Loucy (cell line): ENCODE results near the gene LRCH1.

Source experiments
- H2AFZ ChIP-seq: fragments of 200-600 bp; sonication (generic); 2 replicates; pipeline ENCODE4 v1.6.0; 2016; ENCODE audit warnings: antibody characterized with exemption, mild to moderate bottlenecking, low read length, moderate library complexity
- H3F3A ChIP-seq: fragments of 200-600 bp; 2 replicates; pipeline ENCODE4 v1.6.0; 2016; ENCODE audit warnings: antibody characterized with exemption, low read depth, mild to moderate bottlenecking
- H3K27me3 ChIP-seq: fragments of 200-600 bp; sonication (generic); 2 replicates; pipeline ENCODE4 v1.6.1; 2014; ENCODE audit warnings: low read length, mild to moderate bottlenecking; ENCODE audit not compliant: insufficient read depth, poor library complexity, severe bottlenecking
- H3K36me3 ChIP-seq: fragments of 200-600 bp; sonication (generic); 2 replicates; pipeline ENCODE4 v1.6.1; 2016; ENCODE audit warnings: low read length; ENCODE audit not compliant: insufficient read depth
- H3K4me1 ChIP-seq: fragments of 200-600 bp; sonication (generic); 2 replicates; pipeline ENCODE4 v1.5.1; 2014; ENCODE audit warnings: low read length, mild to moderate bottlenecking; ENCODE audit not compliant: insufficient read depth, poor library complexity, severe bottlenecking
- H3K4me2 ChIP-seq: fragments of 200-600 bp; sonication (generic); 2 replicates; pipeline ENCODE4 v1.6.0; 2014; ENCODE audit warnings: antibody characterized with exemption, low read length, low read depth, mild to moderate bottlenecking; ENCODE audit not compliant: poor library complexity, severe bottlenecking
- H3K4me3 ChIP-seq: fragments of 200-600 bp; sonication (generic); 2 replicates; pipeline ENCODE4 v1.5.1; 2014; ENCODE audit warnings: low read length, mild to moderate bottlenecking, mixed read lengths; ENCODE audit not compliant: poor library complexity, severe bottlenecking
- H3K79me2 ChIP-seq: fragments of 200-600 bp; sonication (generic); 2 replicates; pipeline ENCODE4 v1.6.1; 2014; ENCODE audit warnings: low read length; ENCODE audit not compliant: insufficient read depth
- H3K9ac ChIP-seq: fragments of 200-600 bp; sonication (generic); 2 replicates; pipeline ENCODE4 v1.6.0; 2014; ENCODE audit warnings: mild to moderate bottlenecking, low read depth, low read length, moderate library complexity; ENCODE audit not compliant: poor library complexity, severe bottlenecking
- H3K9me2 ChIP-seq: fragments of 200-600 bp; sonication (generic); replicated peaks from 2 replicates; pipeline ENCODE4 v1.6.1; 2016; ENCODE audit warnings: low read depth, low read length, mixed read lengths
- H3K9me3 ChIP-seq: fragments of 200-600 bp; sonication (generic); 2 replicates; pipeline ENCODE4 v1.6.1; 2014; ENCODE audit warnings: mild to moderate bottlenecking, antibody characterized with exemption, low read length, low read depth; ENCODE audit not compliant: insufficient read depth
- H4K20me1 ChIP-seq: fragments of 200-600 bp; sonication (generic); 2 replicates; pipeline ENCODE4 v1.6.0; 2014; ENCODE audit warnings: antibody characterized with exemption, low read length, mild to moderate bottlenecking; ENCODE audit not compliant: insufficient read depth, poor library complexity, severe bottlenecking
- EZH2phosphoT487 ChIP-seq: fragments of 200-600 bp; IDR thresholded peaks from 2 replicates; pipeline ENCODE4 v1.6.1; 2018; ENCODE audit warnings: antibody characterized with exemption, mild to moderate bottlenecking, moderate library complexity, borderline replicate concordance
- TF ChIP-seq, protein P1 (sequence below): fragments of 200-600 bp; sonication (generic); conservative IDR thresholded peaks from 2 replicates; pipeline ENCODE4 v1.5.1; 2014; ENCODE audit warnings: mild to moderate bottlenecking, antibody characterized with exemption, low read length

The LRCH1 gene

DNA sequence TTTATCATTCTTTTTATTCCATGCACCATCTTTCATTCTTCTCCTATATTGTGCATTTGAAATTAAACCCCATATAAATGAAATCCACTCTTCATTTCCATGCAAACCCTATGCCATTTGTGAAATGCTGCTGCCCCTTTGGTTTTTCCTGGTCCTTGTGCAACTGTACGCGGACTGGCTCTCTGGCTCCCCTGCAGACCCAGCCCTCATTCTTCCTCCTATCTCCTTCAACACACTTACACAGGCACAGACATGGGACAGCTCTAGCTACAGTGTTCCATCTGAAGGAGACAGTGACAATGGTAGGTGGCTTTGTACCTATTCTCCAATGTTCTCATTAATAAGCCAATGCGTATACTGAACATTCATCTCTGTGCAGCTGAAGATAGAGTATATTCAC is 162.4 kb downstream of the LRCH1 start:
- no peak overlapping the region for H3K4me3 ChIP-seq
- no peak for TF ChIP-seq EZH2phosphoT487
- H3K4me1 ChIP-seq = peaks cover 6% of the 10 kb centered on the region
- H3K36me3 ChIP-seq = peaks cover 24% of the 10 kb centered on the region
- no peaks in the 10 kb centered on the region for H3K9me2 ChIP-seq
- H3K9me3 ChIP-seq = no peaks in the 10 kb centered on the region
- no peaks in the 10 kb centered on the region for H3K79me2 ChIP-seq
- no peak overlapping the region for H3K9ac ChIP-seq
- no peak overlapping the region for H3K4me2 ChIP-seq
- no peak overlapping the region for H2AFZ ChIP-seq
- H3F3A ChIP-seq = no peaks in the 10 kb centered on the region
- no peaks in the 10 kb centered on the region for H4K20me1 ChIP-seq
- H3K27me3 ChIP-seq = no peaks in the 10 kb centered on the region

DNA sequence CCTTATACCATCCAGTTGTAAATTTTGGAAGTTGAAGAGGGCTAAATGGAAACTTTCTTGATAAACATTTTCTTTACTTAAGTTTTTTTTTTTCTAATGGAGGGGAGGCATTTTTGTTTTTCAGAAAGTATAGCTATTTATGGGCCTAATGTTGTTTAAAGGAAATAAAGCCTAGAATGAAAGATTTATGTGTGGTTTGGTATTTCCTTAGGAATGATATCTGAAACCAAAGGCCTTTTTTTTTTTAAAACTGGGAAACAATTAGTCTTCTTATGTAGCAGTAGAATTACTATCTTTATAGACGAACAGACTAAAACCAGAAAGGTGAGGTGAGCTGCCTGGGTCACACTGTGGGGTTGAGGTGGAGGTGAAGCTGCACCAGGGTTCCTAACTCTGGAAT is 163.9 kb downstream of the LRCH1 start:
- Histone ChIP-seq H4K20me1 (no peaks in the 10 kb centered on the region), H3K9me2 (no peaks in the 10 kb centered on the region), H3K27me3 (no peaks in the 10 kb centered on the region), H3K36me3 (peaks cover 18% of the 10 kb centered on the region), H3K4me2 (no peak overlapping the region), H3F3A (no peaks in the 10 kb centered on the region), H2AFZ (no peak overlapping the region), H3K79me2 (no peaks in the 10 kb centered on the region), H3K4me1 (peaks cover 6% of the 10 kb centered on the region), H3K9ac (no peak overlapping the region), H3K4me3 (no peak overlapping the region), H3K9me3 (no peaks in the 10 kb centered on the region)
- TF ChIP-seq, protein P1, sequence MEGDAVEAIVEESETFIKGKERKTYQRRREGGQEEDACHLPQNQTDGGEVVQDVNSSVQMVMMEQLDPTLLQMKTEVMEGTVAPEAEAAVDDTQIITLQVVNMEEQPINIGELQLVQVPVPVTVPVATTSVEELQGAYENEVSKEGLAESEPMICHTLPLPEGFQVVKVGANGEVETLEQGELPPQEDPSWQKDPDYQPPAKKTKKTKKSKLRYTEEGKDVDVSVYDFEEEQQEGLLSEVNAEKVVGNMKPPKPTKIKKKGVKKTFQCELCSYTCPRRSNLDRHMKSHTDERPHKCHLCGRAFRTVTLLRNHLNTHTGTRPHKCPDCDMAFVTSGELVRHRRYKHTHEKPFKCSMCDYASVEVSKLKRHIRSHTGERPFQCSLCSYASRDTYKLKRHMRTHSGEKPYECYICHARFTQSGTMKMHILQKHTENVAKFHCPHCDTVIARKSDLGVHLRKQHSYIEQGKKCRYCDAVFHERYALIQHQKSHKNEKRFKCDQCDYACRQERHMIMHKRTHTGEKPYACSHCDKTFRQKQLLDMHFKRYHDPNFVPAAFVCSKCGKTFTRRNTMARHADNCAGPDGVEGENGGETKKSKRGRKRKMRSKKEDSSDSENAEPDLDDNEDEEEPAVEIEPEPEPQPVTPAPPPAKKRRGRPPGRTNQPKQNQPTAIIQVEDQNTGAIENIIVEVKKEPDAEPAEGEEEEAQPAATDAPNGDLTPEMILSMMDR = no peak
- TF ChIP-seq EZH2phosphoT487 = no peak

DNA sequence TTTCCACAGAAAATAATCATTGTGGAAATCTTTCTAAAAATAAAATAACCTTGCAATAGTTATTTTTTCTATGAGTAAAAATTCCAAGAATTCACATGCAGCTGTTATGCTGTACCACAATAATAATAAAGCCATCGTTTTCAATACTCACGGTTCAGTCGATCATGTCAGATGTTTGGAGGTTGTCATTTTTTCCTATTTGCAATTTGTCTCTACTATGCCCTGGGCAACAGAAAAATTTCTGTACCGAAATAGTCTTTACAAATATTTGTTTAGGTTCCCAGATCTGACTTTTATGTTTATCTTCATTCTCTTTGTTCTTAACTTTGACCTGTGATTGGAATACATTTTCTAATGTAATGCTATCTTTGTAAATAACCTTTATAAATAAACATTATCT is 164.3 kb downstream of the LRCH1 start:
- Histone ChIP-seq H3K4me1 (peaks cover 6% of the 10 kb centered on the region), H3K9me3 (no peaks in the 10 kb centered on the region), H3K9me2 (no peaks in the 10 kb centered on the region), H3K4me3 (no peak overlapping the region), H3K9ac (no peak overlapping the region), H3K79me2 (no peaks in the 10 kb centered on the region), H3F3A (no peaks in the 10 kb centered on the region), H3K4me2 (no peak overlapping the region), H2AFZ (no peak overlapping the region), H4K20me1 (no peaks in the 10 kb centered on the region), H3K36me3 (peaks cover 13% of the 10 kb centered on the region; the same call in 1 of the 2 replicates), H3K27me3 (no peaks in the 10 kb centered on the region)
- no peak for TF ChIP-seq EZH2phosphoT487
- TF ChIP-seq, protein P1 = no peak

DNA sequence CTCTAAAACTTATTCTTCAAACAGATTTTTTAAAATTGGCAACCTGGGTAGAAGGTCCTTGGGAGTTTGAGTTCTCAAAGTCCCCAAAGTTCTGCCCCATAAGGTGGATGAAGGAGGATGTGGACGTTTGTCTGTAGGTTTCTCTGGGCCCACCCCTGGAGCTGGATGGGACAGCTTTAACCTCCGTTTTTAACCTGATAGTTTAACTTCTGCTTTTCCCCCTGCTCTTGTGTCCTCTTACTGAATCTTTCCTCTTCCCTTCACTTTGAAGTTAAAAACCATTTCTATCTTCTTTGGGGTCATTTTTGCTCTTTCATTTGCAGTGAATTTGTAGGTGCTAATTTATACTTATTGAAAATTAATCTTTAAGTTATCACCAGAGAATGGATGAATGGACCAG is 164.9 kb downstream of the LRCH1 start:
- no peak for TF ChIP-seq EZH2phosphoT487
- TF ChIP-seq, protein P1 = no peak
- Histone ChIP-seq H3K4me2 (no peak overlapping the region), H3K9me3 (no peaks in the 10 kb centered on the region), H3K4me1 (peaks cover 6% of the 10 kb centered on the region), H3F3A (no peaks in the 10 kb centered on the region), H3K27me3 (no peaks in the 10 kb centered on the region), H3K79me2 (no peaks in the 10 kb centered on the region), H4K20me1 (no peaks in the 10 kb centered on the region), H3K9ac (no peak overlapping the region), H3K4me3 (no peak overlapping the region), H3K36me3 (peaks cover 8% of the 10 kb centered on the region; the same call in 1 of the 2 replicates), H2AFZ (no peak overlapping the region), H3K9me2 (no peaks in the 10 kb centered on the region)
